Erythroblast (primary cell): ENCODE measurements around the gene PIGS.
"Not testable (repeated sequence)": the region's sequence is repeated elsewhere in the genome, so short reads cannot be mapped to it uniquely, and the experiment has no call there.

Experiments used
- DNase-seq, 2 experiments: peaks; one replicate each; lab custom pipeline; 2025; lab: John Stamatoyannopoulos, UW
- GATA1 ChIP-seq: IDR thresholded peaks from 2 replicates; pipeline ENCODE4 v1.6.1; 2011; ENCODE audit warnings: low read depth, mild to moderate bottlenecking, control low read depth, low read length, moderate library complexity
- POLR2A ChIP-seq: IDR thresholded peaks from 2 replicates; pipeline ENCODE4 v1.6.1; 2011; ENCODE audit warnings: mild to moderate bottlenecking, low read length

Gene PIGS

GRCh38 chr17:28571361-28572122, at the start of gene PIGS:
PIGS (minus strand) TSS chr17:28571524; CDS start chr17:28571496, 28 bp downstream.
- peak; percentile 93 to 95 for DNase-seq
- TF ChIP-seq GATA1 (no peak), POLR2A (peak; percentile 79)

GRCh38 chr17:28620010-28620409, 48.7 kb upstream of the PIGS start:
- no peak for DNase-seq
- TF ChIP-seq GATA1 (no peak), POLR2A (no peak)

GRCh38 chr17:28618464-28618863, 47.1 kb upstream of the PIGS start:
- DNase-seq: no peak
- TF ChIP-seq POLR2A (no peak), GATA1 (no peak)

- DNase-seq: no peak
- no peak for TF ChIP-seq POLR2A
- no peak for TF ChIP-seq GATA1
Observed at GRCh38 chr17:28616281-28616680, 45.0 kb upstream of the PIGS start.

GRCh38 chr17:28615260-28615940, 44.1 kb upstream of the PIGS start:
- TF ChIP-seq GATA1 (no peak), POLR2A (no peak)
- no peak for DNase-seq

- DNase-seq: no peak
- TF ChIP-seq POLR2A (no peak), GATA1 (no peak)
Observed at GRCh38 chr17:28613931-28614381, 42.6 kb upstream of the PIGS start, which contains the start of gene RSKR. RSKR (minus strand) TSS chr17:28614185; CDS start chr17:28614161, 24 bp downstream.

- no peak for TF ChIP-seq GATA1
- no peak for TF ChIP-seq POLR2A
- peak; percentile 32 to 58 for DNase-seq
Observed at GRCh38 chr17:28612936-28613872, 41.9 kb upstream of the PIGS start.

GRCh38 chr17:28612531-28612930, 41.2 kb upstream of the PIGS start:
- TF ChIP-seq POLR2A: no peak
- no peak for TF ChIP-seq GATA1
- DNase-seq: no peak

GRCh38 chr17:28610376-28610775, 39.1 kb upstream of the PIGS start:
- DNase-seq: peak in 1 of 2 experiments; percentile 10
- no peak for TF ChIP-seq POLR2A
- TF ChIP-seq GATA1: no peak

GRCh38 chr17:28604031-28604430, 32.7 kb upstream of the PIGS start:
- DNase-seq: not testable (repeated sequence)

GRCh38 chr17:28599311-28600184, 28.2 kb upstream of the PIGS start:
- no peak for TF ChIP-seq GATA1
- peak; percentile 90 for TF ChIP-seq POLR2A

GRCh38 chr17:28598799-28599310, 27.5 kb upstream of the PIGS start, which contains the start of gene SPAG5:
SPAG5 (minus strand) TSS chr17:28599025; CDS start chr17:28598946, 79 bp downstream.
- DNase-seq: peak; percentile 97 to 98
- TF ChIP-seq GATA1 (no peak), POLR2A (peak; percentile 99)

More at GRCh38 chr17:28599311-28600184, 28.2 kb upstream of the PIGS start:
- DNase-seq: peak; percentile 86 to 91

GRCh38 chr17:28598389-28598788, 27.1 kb upstream of the PIGS start:
- no peak for TF ChIP-seq GATA1
- TF ChIP-seq POLR2A: no peak
- no peak for DNase-seq
